ENCODE measurements around the gene TMEM208. TPM values are rescaled to one million over a fixed set of nuclear protein-coding genes. Genes with fewer than 3 reads are reported as not detected.

TMEM208 gene
- total RNA-seq, 4 donors from 2014 or later: 10.2 to 57.9 (median 27.3) TPM

DNA sequence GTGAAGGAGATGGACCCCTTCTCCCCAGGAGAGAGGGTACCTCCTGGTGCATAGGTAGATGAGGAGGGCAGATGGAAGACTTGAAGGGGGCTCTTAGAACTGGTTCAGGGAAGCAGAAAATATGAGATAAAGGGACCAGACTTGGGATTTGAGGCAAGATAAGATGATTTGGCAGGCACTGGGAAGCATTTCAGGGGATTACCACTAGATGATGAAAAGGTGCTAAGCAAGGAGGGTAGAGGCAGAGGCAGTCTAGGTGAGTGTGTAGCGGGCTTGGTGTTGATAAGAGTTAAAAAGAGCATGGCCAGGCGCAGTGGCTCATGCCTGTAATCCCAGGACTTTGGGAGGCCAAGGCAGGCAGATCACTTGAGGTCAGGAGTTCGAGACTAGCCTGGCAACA lies 36.3 kb downstream of the TMEM208 start:
- Histone ChIP-seq H3K4me3 (no peak overlapping the region), H3K27ac (no peak overlapping the region), H3K27me3 (no peaks in the 10 kb centered on the region), H3K9me3 (no peaks in the 10 kb centered on the region), H3K36me3 (no peaks in the 10 kb centered on the region), H3K4me1 (no peaks in the 10 kb centered on the region)
- TF ChIP-seq POLR2A (IDR thresholded peaks at IDR 0.05): no peak
- no peak for TF ChIP-seq CTCF (IDR thresholded peaks at IDR 0.05)
- intact Hi-C loops (cut with DNase I; ENCODE audit: low total_unique reads): no loop called here
- no peak for DNase-seq

- H3K9me3 ChIP-seq: no peaks in the 10 kb centered on the region
- no peaks in the 10 kb centered on the region for H3K27me3 ChIP-seq
- H3K4me3 ChIP-seq: no peak overlapping the region
- intact Hi-C loops (cut with DNase I; ENCODE audit: low total_unique reads): no loop called here
- H3K4me1 ChIP-seq: no peaks in the 10 kb centered on the region
- TF ChIP-seq CTCF (IDR thresholded peaks at IDR 0.05) (no peak), POLR2A (IDR thresholded peaks at IDR 0.05) (no peak)
- no peak for DNase-seq
- H3K36me3 ChIP-seq: no peaks in the 10 kb centered on the region
- no peak overlapping the region for H3K27ac ChIP-seq
These were observed 37.3 kb downstream of the TMEM208 start for GRCh38 chr16:67264277-67264676.

DNA sequence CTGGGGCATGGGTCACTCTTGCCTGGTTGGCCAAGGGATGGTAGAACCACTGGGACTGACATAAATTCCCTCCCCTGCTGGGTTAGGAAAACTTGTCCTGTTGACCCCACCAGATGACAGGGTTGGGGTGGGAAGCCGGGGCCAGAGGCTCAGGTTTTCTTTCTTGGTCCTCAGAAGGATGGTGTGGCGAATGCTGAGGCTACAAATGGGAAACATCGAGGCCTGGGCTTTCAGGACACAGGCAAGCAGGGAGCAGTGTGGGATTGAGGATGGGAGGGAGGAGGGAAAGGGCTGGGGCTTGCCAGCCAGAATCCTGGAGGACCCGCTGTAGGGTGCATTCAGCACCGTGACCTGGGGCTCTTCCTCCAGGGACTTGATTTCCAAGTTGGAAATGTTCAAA lies 37.9 kb downstream of the TMEM208 start:
- intact Hi-C loops (cut with DNase I; ENCODE audit: low total_unique reads): no loop called here
- H3K4me3 ChIP-seq: no peak overlapping the region
- H3K27ac ChIP-seq: no peak overlapping the region
- H3K4me1 ChIP-seq: no peaks in the 10 kb centered on the region
- no peak for TF ChIP-seq POLR2A (IDR thresholded peaks at IDR 0.05)
- no peak for TF ChIP-seq CTCF (IDR thresholded peaks at IDR 0.05)
- DNase-seq: no peak
- H3K9me3 ChIP-seq: no peaks in the 10 kb centered on the region
- H3K36me3 ChIP-seq: no peaks in the 10 kb centered on the region
- H3K27me3 ChIP-seq: no peaks in the 10 kb centered on the region

- intact Hi-C loops (cut with DNase I; ENCODE audit: low total_unique reads): no loop called here
- H3K4me1 ChIP-seq: no peaks in the 10 kb centered on the region
- no peak for DNase-seq
- TF ChIP-seq CTCF (IDR thresholded peaks at IDR 0.05) (no peak), POLR2A (IDR thresholded peaks at IDR 0.05) (no peak)
- no peaks in the 10 kb centered on the region for H3K27me3 ChIP-seq
- no peaks in the 10 kb centered on the region for H3K36me3 ChIP-seq
- H3K27ac ChIP-seq: no peak overlapping the region
- H3K9me3 ChIP-seq: no peaks in the 10 kb centered on the region
- no peak overlapping the region for H3K4me3 ChIP-seq
These were observed 38.9 kb downstream of the TMEM208 start for GRCh38 chr16:67265834-67266233.

GRCh38 chr16:67268136-67268579 lies 41.2 kb downstream of the TMEM208 start:
- DNase-seq: no peak
- Histone ChIP-seq H3K4me3 (no peak overlapping the region), H3K27ac (no peak overlapping the region), H3K9me3 (no peaks in the 10 kb centered on the region), H3K27me3 (no peaks in the 10 kb centered on the region), H3K36me3 (no peaks in the 10 kb centered on the region), H3K4me1 (no peaks in the 10 kb centered on the region)
- TF ChIP-seq POLR2A (IDR thresholded peaks at IDR 0.05) (no peak), CTCF (IDR thresholded peaks at IDR 0.05) (no peak)
- intact Hi-C loops (cut with DNase I; ENCODE audit: low total_unique reads): no loop called here
